Measurements from ENCODE around the gene NXPH3. TPM values are rescaled to one million over a fixed set of nuclear protein-coding genes. Genes with fewer than 3 reads are reported as not detected.

NXPH3 gene
- total and polyA plus RNA-seq, 2 donors (not counting 3 experiments of a cell fraction or from before 2014, with no cell fraction given) = 1.7 to 2.0 TPM

- no peaks in the 10 kb centered on the region for H3K79me2 ChIP-seq (ENCODE audit: control insufficient read depth, insufficient read depth, low read length)
- no peak overlapping the region for H2AFZ ChIP-seq (ENCODE audit: low read depth, low read length)
- intact Hi-C loops (cut with micrococcal nuclease) = no loop called here
- no peaks in the 10 kb centered on the region for H4K20me1 ChIP-seq (replicated peaks; ENCODE audit: control insufficient read depth, extremely low read depth, insufficient read depth, low read length)
- no peaks in the 10 kb centered on the region for H3K9me1 ChIP-seq (replicated peaks; ENCODE audit: control insufficient read depth, extremely low read depth, insufficient read depth, low read length)
- TF ChIP-seq MYC (IDR thresholded peaks at IDR 0.05; ENCODE audit: low read depth, low read length) = no peak
- TF ChIP-seq EZH2 (IDR thresholded peaks at IDR 0.05; ENCODE audit: borderline replicate concordance, low read depth, low read length, severe bottlenecking) = no peak
- TF ChIP-seq FOS (IDR thresholded peaks at IDR 0.05; ENCODE audit: borderline replicate concordance, insufficient read depth, low read length) = no peak
- no peak for TF ChIP-seq CTCF (IDR thresholded peaks at IDR 0.05; ENCODE audit: extremely low read depth in 1 of 2, insufficient read depth in 1 of 2, low read depth in 1 of 2, low read length in 2 of 2)
- no peak for TF ChIP-seq MAX (IDR thresholded peaks at IDR 0.05; ENCODE audit: insufficient read depth, insufficient read length)
- no peak for TF ChIP-seq POLR2AphosphoS5 (IDR thresholded peaks at IDR 0.05; ENCODE audit: insufficient read depth, low read depth, low read length)
- TF ChIP-seq JUN (IDR thresholded peaks at IDR 0.05; ENCODE audit: borderline replicate concordance, insufficient read depth, insufficient read length, low read depth) = no peak
- TF ChIP-seq GATA2 (IDR thresholded peaks at IDR 0.05; ENCODE audit: insufficient read depth, insufficient read length, low read depth, low read length) = no peak
- TF ChIP-seq POLR2A (IDR thresholded peaks at IDR 0.05; ENCODE audit: low read depth, low read length) = no peak
- CTCF ChIA-PET = interaction anchor here (14.0 kb wide), 1 partner anchor 121 kb away, joined by 786 read pairs; the partner anchor contains the start of gene SLC35B1
- H3K27ac ChIP-seq (ENCODE audit: insufficient read depth, low read depth, low read length) = no peak overlapping the region
- H3K9ac ChIP-seq (replicated peaks; ENCODE audit: extremely low read depth, insufficient read depth, low read length) = no peak overlapping the region
- BruUV-seq (replicated peaks) = no TSS peak
- H3K9me3 ChIP-seq (replicated peaks; ENCODE audit: control insufficient read depth, insufficient read depth, low read length) = no peaks in the 10 kb centered on the region
- H3K4me1 ChIP-seq (ENCODE audit: control insufficient read depth, extremely low read depth, insufficient read depth, low read length) = peaks cover 16% of the 10 kb centered on the region
- POLR2A ChIA-PET = no interaction called here
- H3K36me3 ChIP-seq (ENCODE audit: control insufficient read depth in 2 of 2, extremely low read depth in 1 of 2, insufficient read depth in 2 of 2, low read length in 2 of 2) = no peaks in the 10 kb centered on the region
- dilution Hi-C loops (cut with MboI; ENCODE audit: extremely low pct_ligation_motif_present, low sequenced_read_pairs) = no loop called here
- no peak overlapping the region for H3K4me3 ChIP-seq (replicated peaks in 1 of 3; ENCODE audit: insufficient read depth in 1 of 3, low read depth in 1 of 3, low read length in 3 of 3)
- FAIRE-seq (no peak), DNase-seq (ENCODE audit: low read depth, low spot score) (no peak)
- H3K4me2 ChIP-seq (ENCODE audit: insufficient read depth, low read length) = no peak overlapping the region
- peaks cover 0 to 2% of the 10 kb centered on the region in 2 experiments for H3K27me3 ChIP-seq (ENCODE audit: control insufficient read depth in 2 of 2, insufficient read depth in 2 of 2, low read length in 2 of 2)
Measured at GRCh38 chr17:49577650-49577934, 1.9 kb downstream of the NXPH3 start.

Measured in endothelial cell of umbilical vein (primary cell).